Fibroblast of pulmonary artery (primary cell): Measurements from ENCODE around the gene GTF2A2.
"Not testable (repeated sequence)": the region's sequence is repeated elsewhere in the genome, so short reads cannot be mapped to it uniquely, and the experiment has no call there.

Experiments used
- DNase-seq: peaks from one replicate; pipeline ENCODE4 v3.0.0-alpha.2; 2010; ENCODE audit warnings: low read depth
- H3K4me3 ChIP-seq: replicated peaks from 2 replicates; pipeline ENCODE4 v1.5.1; 2011; ENCODE audit warnings: low read depth, mild to moderate bottlenecking, control low read depth, low read length, moderate library complexity
- CTCF ChIP-seq: IDR thresholded peaks from 2 replicates; pipeline ENCODE4 v1.5.1; 2011; ENCODE audit warnings: mild to moderate bottlenecking, control low read depth, low read length, inconsistent platforms; ENCODE audit errors: missing control alignments

The GTF2A2 gene

GRCh38 chr15:59647085-59647484 lies 10.2 kb downstream of the GTF2A2 start:
- TF ChIP-seq CTCF = no peak
- no peak overlapping the region for H3K4me3 ChIP-seq
- DNase-seq = no peak

GRCh38 chr15:59646277-59646676 lies 11.0 kb downstream of the GTF2A2 start:
- no peak for DNase-seq
- no peak overlapping the region for H3K4me3 ChIP-seq
- TF ChIP-seq CTCF = no peak

GRCh38 chr15:59645812-59646211 lies 11.5 kb downstream of the GTF2A2 start:
- not testable (repeated sequence) for DNase-seq, H3K4me3 ChIP-seq

DNA sequence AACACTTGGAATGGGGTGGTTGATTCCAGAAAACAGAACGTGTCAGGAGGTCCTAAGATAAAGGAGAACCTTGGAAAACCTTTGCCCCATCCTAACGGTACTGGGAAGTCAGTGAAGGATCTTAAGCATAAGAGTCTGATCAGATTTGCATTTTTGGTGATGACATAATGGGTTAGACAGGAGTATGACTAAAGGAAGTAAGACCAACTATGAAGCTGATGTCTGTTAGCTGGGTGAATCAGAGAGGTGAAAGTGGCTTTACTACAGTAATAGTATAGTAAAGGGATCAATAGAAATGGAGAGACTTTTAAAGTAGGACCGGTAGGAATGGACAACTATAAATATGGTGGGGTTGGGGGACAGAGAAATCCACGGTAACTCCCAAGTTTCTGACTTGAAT lies 12.6 kb downstream of the GTF2A2 start:
- DNase-seq = no peak
- TF ChIP-seq CTCF = no peak
- no peak overlapping the region for H3K4me3 ChIP-seq

GRCh38 chr15:59642351-59642750 lies 15.0 kb downstream of the GTF2A2 start:
- TF ChIP-seq CTCF = peak; percentile 27
- DNase-seq = peak; percentile 17
- H3K4me3 ChIP-seq = no peak overlapping the region

GRCh38 chr15:59637507-59637906 lies 19.8 kb downstream of the GTF2A2 start:
- TF ChIP-seq CTCF = peak; percentile 18
- peak; percentile 16 for DNase-seq
- not testable (repeated sequence) for H3K4me3 ChIP-seq

GRCh38 chr15:59636184-59636583 lies 21.1 kb downstream of the GTF2A2 start:
- TF ChIP-seq CTCF = no peak
- H3K4me3 ChIP-seq = no peak overlapping the region
- DNase-seq = no peak

GRCh38 chr15:59632714-59633113 lies 24.6 kb downstream of the GTF2A2 start:
- peak; percentile 59 for TF ChIP-seq CTCF
- DNase-seq = peak; percentile 17
- no peak overlapping the region for H3K4me3 ChIP-seq
